ENCODE results near the gene KATNAL1.

DNA sequence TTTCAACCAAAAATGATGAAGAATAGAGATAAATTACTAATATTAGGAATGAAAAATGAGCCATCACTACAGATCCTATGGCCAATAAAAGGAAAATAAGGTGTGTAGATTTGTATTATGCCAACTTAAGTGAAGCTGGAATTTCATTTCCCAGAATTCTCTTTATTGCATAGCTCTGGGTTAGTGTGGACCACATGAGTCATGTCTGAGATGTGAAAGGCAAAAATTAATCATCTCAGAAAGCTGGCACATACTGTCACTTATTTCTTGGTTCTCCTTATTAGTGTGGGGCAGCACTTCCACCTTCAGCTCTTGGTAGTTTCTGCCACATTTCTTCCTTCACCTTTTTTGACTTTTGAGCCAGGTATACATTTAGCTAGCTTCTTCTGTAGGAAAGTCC is 82.6 kb downstream of the KATNAL1 start:
- TF ChIP-seq, protein P1, sequence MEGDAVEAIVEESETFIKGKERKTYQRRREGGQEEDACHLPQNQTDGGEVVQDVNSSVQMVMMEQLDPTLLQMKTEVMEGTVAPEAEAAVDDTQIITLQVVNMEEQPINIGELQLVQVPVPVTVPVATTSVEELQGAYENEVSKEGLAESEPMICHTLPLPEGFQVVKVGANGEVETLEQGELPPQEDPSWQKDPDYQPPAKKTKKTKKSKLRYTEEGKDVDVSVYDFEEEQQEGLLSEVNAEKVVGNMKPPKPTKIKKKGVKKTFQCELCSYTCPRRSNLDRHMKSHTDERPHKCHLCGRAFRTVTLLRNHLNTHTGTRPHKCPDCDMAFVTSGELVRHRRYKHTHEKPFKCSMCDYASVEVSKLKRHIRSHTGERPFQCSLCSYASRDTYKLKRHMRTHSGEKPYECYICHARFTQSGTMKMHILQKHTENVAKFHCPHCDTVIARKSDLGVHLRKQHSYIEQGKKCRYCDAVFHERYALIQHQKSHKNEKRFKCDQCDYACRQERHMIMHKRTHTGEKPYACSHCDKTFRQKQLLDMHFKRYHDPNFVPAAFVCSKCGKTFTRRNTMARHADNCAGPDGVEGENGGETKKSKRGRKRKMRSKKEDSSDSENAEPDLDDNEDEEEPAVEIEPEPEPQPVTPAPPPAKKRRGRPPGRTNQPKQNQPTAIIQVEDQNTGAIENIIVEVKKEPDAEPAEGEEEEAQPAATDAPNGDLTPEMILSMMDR (optimal IDR thresholded peaks at IDR 0.05 in 1 of 3, IDR thresholded peaks at IDR 0.05 in 1 of 3, conservative IDR thresholded peaks at IDR 0.05 in 1 of 3; ENCODE audit: extremely low read depth in 1 of 3, insufficient read depth in 2 of 3, low read length in 3 of 3): no peak
- TF ChIP-seq EZH2 (IDR thresholded peaks at IDR 0.05; ENCODE audit: low read length): no peak
